Inferior parietal cortex (tissue), 1 donor: ENCODE measurements around the gene RTEL1.

Source experiments
- DNase-seq: peaks from one replicate; pipeline ENCODE4 v3.0.0-alpha.2; 2016; ENCODE audit errors: extremely low spot score

The RTEL1 gene

GRCh38 chr20:63700199-63701050 lies 42.3 kb downstream of the RTEL1 start:
- DNase-seq: no peak

DNA sequence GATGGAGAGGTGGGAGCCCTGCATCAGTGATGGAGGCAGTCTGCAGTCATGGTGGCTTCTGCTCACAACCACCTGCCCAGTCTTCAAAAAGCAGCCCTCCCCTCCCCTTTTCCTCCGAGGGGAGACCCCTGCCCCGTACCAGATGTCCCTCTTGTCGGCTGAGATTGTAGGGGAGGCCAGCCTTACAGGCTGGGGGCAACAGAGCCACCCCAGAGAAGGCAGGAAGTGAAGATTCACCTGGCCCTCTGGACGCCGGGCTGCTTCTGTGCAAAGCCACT lies 42.9 kb downstream of the RTEL1 start:
- no peak for DNase-seq

DNA sequence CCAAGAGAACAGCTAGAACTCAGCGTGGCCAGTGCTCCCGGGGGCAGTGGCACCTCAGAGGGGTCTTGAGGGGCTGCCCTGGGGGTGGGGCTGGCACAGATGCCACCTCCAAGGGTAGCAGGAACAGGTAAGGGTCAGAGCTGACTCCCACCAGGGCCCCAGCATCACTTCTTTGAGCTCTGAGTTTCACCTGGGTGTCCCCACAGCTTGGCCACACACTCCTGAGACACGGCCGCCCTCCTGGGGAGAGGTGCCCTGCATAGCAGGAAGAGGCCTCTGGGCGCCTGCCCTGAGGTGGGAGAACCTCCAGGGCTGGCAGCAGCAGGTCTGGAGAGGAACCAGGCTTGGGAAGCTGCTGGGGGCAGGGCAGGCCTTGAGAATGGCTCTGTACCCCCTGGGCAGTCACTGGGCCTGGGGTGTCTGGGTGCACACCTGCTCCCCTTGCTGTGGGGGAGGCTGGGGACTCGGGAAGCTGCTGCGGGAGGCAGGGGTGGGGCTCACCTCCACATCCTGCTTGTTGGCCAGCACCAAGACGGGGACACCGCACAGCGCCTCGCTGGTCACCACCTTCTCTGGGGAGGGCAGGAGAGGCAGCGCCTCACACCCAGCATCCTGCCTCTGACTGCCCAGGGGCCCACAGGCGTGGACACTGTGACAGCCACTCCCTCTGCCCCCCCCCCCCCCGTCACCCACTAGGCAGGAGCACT lies 43.4 kb downstream of the RTEL1 start:
- DNase-seq: no peak

DNA sequence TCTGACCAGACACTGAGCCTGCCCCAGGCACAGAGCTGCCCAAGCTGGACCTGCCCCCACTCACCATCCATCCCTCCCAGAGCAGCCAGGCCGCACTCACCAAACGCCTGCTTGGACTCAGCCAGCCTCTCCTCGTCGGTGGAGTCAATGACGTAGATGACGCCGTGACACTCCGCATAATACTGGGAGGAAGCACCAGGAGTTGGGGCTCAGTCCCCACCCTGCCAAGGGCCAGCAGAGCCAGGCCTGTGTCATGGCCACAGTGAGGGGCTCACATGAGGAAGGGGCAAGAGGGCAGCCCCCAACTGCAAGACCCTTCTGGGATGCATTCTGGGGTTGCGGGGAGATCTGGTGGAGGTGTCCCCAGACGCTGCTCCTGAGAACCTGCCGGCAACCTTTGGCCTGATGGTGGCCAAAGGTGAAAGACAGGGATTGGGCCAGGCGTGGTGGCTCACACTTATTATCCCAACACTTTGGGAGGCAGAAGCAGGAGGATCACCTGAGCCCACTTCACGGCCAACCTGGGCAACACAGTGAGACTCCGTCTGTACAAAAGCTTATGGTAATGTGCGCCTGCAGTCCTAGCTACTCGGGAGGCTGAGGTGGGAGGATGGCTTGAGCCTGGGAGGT lies 44.0 kb downstream of the RTEL1 start:
- DNase-seq: no peak

GRCh38 chr20:63702751-63703470 lies 44.8 kb downstream of the RTEL1 start:
- no peak for DNase-seq

- no peak for DNase-seq
Measured at GRCh38 chr20:63703471-63703975, 45.4 kb downstream of the RTEL1 start.

GRCh38 chr20:63703976-63704748 lies 46.0 kb downstream of the RTEL1 start:
- DNase-seq: no peak

GRCh38 chr20:63704749-63705117 lies 46.6 kb downstream of the RTEL1 start:
- no peak for DNase-seq

DNA sequence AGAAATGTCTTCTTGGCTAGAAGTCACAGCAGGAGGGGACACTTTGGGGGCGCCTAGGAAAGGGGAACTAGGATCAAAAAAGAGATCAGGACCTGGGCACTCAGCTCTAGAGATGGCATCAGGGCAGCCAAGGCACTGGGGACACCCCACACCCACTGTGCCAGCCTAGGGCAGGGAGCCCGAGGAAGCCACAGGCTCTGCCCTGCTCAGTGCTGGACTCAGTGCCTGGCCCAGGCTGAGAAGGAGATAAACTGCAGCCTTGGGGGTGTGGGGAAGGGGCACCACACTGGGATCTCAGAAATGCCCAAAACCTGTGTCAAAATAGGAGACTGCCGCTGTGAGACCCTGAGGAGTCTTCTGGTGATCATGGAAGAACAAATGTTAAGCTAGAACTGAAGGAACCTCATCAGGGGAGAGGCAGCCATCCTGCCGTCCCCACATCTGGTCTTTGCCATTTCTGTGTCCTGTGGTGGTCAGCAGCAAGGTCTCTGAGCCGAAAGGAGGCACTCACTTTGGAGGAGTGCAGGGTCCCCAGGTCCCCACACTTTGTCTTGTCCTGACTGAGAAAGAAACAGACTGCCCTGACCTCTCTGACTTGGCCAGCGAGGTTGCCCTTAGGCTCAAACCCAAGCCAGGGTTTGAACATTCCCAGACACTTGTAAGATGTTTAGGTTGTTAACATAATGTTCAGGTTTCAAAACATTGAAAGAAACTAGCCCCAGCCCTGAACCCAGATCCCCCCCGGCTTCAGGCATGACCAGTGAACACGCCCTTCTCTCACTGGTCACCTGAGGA lies 47.3 kb downstream of the RTEL1 start:
- no peak for DNase-seq

GRCh38 chr20:63706027-63706695 lies 48.0 kb downstream of the RTEL1 start:
- no peak for DNase-seq

DNA sequence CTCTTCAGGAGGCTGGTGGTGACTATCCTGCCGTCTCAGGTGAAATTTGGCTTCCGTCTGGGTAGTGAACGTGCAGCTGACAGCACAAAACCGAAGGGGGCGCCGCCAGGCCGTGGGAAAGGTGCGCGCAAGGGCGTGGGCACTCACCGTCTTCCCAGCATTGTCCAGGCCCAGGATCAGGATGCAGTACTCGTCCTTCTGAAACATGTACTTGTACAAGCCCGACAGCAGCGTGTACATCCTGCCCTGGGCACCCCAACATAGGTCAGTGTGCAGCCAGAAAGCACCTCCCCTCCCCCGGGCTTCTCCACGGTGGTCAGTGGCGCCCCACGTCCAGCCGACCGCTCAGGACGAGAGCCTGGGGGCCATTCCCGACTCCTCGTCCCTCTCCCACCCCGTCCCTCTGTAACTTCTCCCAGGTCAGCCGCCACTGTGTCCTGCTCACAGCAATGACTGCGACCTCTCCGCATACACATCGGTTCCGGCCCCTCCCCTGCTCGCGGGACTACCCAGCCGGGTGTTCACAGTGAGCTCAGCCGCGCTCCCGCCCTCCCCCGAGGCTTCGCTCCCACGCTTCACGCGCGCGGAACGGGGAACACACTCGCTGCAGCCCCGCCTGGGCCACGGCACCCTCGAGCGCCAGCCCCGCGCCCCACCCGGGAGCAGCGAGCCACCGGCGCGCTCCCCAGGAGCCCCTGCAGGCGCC lies 48.9 kb downstream of the RTEL1 start:
- no peak for DNase-seq

DNA sequence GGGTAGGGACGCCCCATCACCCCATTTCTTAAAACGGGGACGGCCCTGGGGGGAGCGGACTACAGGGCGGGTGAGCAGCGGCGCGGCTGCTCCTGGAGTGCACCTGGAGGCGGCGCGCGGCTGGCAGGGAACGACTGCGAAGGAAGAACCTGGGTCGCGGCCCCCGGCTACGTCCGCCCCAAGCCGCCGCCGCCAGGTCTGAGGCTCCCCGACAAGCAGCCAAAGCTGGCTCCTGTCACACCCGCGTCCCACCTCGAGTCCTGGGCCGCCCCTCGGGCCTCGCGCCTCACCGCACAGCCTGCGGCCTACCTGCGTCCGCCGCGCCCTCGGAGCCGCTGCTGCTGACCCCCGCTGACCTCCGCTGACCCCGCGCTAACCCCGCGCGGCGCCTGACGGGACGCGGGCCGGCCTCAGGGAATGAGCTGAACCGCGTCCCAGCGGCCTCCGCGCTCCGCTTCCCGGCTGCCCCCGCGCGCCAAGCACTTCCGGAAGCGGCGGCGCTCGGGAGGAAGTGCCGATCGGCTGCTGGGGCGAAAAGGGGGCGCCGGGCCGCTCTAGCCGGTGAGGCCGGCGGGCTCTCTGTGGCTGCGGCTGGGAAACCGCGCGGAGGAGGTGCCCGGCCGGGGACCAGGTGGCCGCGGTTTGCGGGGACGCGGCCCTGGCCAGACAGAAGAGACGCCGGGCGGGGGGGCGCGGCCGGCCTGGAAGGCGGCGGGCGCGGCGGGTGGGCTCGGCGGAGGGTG lies 49.6 kb downstream of the RTEL1 start, which contains the start of the genes ARFRP1 and ZGPAT:
ARFRP1 (minus strand) TSS at position 419 of the 743 bp plus-strand sequence. CDS start 885 bp downstream, outside the sequence.
ZGPAT (plus strand) TSS at position 482 of the 743 bp plus-strand sequence. CDS start 542 bp downstream, outside the sequence.
- peak; percentile 90 for DNase-seq

GRCh38 chr20:63708301-63709148 lies 50.4 kb downstream of the RTEL1 start:
- no peak for DNase-seq

DNA sequence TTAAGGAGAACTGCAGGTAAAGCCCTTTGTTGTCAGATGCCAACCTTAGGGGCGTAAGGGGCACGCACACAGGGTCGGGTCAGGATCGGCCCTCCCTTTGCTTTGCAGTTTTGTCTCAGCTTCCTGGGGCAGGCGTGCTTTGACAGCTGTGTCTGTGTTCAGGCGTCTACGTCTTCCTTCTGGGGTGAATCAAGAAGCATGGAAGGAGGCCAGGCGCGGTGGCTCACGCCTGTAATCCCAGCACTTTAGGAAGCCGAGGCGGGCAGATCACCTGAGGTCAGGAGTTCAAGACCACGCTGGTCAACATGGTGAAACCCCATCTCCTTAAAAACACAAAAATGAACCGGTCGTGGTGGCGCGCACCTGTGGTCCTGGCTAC lies 51.0 kb downstream of the RTEL1 start:
- DNase-seq: no peak

- DNase-seq: no peak
Measured at GRCh38 chr20:63711085-63711645, 53.1 kb downstream of the RTEL1 start.

DNA sequence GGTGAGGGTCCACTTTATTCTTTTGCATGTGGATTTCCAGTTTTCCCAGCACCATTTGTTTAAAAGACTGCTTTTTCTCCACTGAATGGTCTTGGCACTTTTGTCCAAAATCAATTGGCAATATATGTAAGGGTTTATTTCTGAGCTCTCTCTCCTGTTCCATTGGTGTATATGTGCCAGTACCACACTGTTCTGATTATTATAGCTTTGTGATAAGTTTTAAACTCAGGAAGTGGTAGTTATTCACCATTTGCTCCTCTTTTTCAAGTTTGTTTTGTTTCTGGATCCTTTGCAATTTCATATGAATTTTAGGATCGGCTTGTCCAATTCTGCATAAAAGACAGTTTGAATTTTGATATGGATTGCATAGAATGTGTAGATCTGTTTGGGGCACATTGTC lies 54.1 kb downstream of the RTEL1 start:
- no peak for DNase-seq

GRCh38 chr20:63714858-63715257 lies 56.7 kb downstream of the RTEL1 start:
- no peak for DNase-seq
